Measurements from ENCODE around the gene ALG5. TPM values are rescaled to one million over a fixed set of nuclear protein-coding genes. Genes with fewer than 3 reads are reported as not detected.
A peak's percentile ranks its signal among the peaks of the same experiment; 100 is the strongest.

The ALG5 gene
- total RNA-seq, 1 donor, result 47.9 TPM

DNA sequence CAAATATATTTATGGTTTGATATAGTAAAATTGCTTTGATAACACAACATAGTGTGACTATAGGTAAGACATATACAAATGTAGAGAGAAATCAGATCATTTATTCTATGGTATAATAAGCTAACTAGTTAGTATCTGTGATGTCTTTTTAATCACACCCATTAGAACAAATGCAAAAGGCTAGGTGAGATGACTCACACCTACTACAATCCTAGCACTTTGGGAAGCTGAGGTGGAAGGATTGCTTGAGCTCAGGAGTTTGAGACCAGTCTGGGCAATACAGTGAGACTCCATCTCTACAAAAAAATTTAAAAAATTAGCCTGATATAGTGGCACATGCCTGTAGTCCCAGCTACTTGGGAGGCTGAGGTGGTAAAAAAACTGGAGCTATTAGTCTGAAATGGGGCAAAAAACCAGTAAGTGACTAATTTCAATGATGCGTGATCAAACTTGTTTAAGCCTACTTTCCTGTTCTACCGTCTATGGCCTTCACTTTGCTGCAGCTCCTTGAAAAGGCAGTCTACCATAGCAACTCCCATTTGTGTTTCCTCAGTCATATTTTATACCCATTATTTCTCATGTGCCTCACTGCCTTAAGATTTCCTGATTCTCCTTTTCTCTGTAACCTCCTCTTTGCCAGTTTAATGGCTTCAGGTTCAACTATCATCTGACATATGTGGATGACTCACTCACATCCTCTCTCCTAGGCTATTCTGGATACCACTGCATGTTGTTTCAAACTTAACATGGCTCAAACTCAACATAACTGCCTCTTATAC lies 12.5 kb downstream of the ALG5 start:
- TF ChIP-seq, protein P1, sequence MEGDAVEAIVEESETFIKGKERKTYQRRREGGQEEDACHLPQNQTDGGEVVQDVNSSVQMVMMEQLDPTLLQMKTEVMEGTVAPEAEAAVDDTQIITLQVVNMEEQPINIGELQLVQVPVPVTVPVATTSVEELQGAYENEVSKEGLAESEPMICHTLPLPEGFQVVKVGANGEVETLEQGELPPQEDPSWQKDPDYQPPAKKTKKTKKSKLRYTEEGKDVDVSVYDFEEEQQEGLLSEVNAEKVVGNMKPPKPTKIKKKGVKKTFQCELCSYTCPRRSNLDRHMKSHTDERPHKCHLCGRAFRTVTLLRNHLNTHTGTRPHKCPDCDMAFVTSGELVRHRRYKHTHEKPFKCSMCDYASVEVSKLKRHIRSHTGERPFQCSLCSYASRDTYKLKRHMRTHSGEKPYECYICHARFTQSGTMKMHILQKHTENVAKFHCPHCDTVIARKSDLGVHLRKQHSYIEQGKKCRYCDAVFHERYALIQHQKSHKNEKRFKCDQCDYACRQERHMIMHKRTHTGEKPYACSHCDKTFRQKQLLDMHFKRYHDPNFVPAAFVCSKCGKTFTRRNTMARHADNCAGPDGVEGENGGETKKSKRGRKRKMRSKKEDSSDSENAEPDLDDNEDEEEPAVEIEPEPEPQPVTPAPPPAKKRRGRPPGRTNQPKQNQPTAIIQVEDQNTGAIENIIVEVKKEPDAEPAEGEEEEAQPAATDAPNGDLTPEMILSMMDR (IDR thresholded peaks at IDR 0.05; ENCODE audit: insufficient read depth, low read depth, low read length), result no peak
- no peak overlapping the region for H3K4me3 ChIP-seq (ENCODE audit: low read depth, low read length)
- DNase-seq (ENCODE audit: low read depth), result peak; percentile 19

DNA sequence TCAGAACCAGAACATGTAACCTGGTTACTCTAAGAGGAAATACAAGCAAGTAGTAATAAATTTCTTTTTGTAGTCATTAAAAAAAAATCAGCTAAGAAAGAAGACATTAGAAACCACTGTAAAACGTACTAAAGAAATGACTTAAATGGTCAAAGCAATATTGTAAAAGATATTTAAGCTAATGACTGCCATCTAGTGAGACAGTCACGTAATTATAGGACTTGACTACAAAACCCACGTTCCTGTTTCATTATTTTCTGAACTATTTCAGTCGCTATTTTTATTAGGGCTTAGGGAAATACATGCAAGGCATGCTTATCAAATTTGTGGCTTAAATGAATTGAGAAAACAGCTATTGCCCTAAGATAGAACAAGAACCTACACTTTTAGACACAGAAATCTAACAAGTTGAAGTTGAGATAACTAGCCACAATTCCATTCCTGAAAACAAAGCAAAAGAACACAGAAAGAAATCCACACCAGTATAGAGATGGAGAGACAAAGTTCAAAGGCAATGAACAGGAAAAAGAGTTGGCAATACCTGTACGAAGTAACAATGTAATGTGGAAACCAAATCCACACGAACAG lies 17.9 kb downstream of the ALG5 start:
- TF ChIP-seq, protein P1 (IDR thresholded peaks at IDR 0.05; ENCODE audit: insufficient read depth, low read depth, low read length), result peak; percentile 57
- no peak overlapping the region for H3K4me3 ChIP-seq (ENCODE audit: low read depth, low read length)
- peak; percentile 79 for DNase-seq (ENCODE audit: low read depth)

DNA sequence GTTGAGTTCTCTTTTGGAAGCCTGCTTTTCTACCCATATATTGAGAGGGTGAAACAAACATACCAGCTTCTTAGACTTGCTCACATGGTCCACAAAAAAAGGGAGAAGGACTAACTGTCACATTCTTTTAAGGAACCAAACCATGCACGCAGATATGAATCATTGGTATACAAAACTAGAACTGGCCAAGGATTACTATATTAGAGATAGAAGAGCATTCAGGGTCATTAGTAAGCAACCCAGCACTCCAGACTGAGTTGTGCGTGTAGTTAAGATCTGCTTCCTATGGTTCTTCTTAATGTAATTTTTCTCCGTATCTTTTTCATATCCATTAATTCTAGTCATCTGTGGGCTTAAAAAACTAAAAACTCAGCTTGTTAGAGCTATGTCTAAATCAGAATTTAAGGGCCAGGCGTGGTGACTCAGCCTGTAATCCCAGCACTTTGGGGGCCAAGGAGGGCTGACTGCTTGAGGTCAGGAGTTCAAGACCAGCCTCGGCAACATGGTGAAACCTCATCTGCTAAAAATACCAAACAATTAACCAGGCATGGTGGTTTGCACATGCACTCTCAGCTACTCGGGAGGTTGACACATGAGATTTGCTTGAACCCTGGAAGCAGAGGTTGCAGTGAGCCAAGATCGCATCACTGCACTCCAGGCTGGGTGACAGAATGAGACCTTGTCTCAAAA lies 19.6 kb downstream of the ALG5 start:
- DNase-seq (ENCODE audit: low read depth), result peak; percentile 35
- TF ChIP-seq, protein P1 (IDR thresholded peaks at IDR 0.05; ENCODE audit: insufficient read depth, low read depth, low read length), result no peak
- no peak overlapping the region for H3K4me3 ChIP-seq (ENCODE audit: low read depth, low read length)

DNA sequence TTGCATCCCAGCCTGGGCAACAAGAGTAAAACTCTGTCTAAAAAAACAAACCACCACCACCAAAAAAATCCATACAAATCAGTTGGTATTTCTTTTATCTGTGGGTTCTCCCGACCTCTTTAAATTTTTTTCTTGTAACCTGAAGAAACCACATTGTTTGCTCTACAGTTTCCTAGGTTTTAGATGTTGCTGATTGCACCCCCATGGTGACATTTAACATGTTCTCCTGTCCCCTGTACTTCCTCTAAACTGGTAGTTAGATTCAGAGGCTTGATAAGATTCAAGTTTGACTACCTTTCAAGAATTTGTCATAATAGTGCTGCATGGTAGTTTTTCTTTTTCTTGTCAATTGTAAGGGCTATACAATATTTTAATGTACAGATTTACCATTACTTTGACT lies 24.0 kb downstream of the ALG5 start:
- TF ChIP-seq, protein P1 (IDR thresholded peaks at IDR 0.05; ENCODE audit: insufficient read depth, low read depth, low read length), result no peak
- no peak for DNase-seq (ENCODE audit: low read depth)
- H3K4me3 ChIP-seq (ENCODE audit: low read depth, low read length), result no peak overlapping the region

DNA sequence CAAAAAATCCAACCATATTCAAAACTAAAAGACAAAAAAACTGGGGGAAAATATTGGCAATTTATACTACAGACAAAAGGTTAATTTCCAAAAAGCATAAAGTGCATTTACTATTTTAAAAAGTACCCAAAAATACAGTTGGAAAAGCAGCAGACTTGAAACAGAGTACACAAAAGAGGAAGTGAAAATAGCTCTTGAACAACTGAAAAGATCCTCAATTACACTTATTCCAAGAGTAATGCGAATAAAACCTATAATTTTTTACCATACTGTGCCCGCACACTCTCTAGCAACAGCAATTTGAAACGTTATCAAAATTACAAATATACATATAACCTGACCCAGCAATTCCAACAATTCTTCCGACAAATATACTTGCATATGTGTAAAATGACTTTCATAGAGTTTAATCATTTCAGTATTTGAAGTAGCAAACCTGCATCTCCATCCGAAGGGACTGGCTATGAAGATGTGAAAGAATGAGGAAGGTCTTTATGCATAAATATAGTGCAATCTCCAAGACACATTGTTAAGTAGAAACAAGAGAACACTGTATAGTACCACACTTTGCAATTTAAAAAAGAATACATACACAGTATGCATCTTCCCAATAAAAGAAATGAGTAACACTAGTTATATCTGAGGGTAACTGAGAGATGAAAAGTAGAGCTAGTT lies 25.4 kb downstream of the ALG5 start:
- TF ChIP-seq, protein P1 (IDR thresholded peaks at IDR 0.05; ENCODE audit: insufficient read depth, low read depth, low read length), result no peak
- no peak for DNase-seq (ENCODE audit: low read depth)
- H3K4me3 ChIP-seq (ENCODE audit: low read depth, low read length), result no peak overlapping the region

DNA sequence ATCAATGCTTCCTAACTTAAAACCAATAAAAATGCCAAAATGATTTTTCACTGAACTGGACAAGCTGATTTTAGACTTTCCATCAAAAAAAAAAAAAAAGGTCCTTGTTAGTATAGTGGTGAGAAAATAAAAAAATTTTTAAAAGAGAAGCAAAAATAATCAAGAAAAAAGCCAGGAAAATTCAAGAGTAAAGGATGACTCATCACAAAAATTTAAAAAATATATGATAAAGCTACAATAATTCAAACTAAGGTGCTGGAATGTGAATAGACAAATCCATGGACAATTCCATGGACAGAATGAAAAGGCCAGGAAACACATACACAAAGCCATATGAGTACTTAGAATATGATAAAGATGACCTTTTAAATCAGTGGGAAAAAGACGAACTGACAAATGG lies 26.1 kb downstream of the ALG5 start:
- no peak for DNase-seq (ENCODE audit: low read depth)
- TF ChIP-seq, protein P1 (IDR thresholded peaks at IDR 0.05; ENCODE audit: insufficient read depth, low read depth, low read length), result no peak

More for the DNA sequence above, 26.1 kb downstream of the ALG5 start:
- H3K4me3 ChIP-seq (ENCODE audit: low read depth, low read length), result no peak overlapping the region

Measured in fibroblast of villous mesenchyme (primary cell).